Midbrain (tissue), 1 donor: ENCODE data around the gene SHQ1.

Experiments used
- DNase-seq: peaks from one replicate; lab custom pipeline; 2025; lab: John Stamatoyannopoulos, UW

The SHQ1 gene

DNA sequence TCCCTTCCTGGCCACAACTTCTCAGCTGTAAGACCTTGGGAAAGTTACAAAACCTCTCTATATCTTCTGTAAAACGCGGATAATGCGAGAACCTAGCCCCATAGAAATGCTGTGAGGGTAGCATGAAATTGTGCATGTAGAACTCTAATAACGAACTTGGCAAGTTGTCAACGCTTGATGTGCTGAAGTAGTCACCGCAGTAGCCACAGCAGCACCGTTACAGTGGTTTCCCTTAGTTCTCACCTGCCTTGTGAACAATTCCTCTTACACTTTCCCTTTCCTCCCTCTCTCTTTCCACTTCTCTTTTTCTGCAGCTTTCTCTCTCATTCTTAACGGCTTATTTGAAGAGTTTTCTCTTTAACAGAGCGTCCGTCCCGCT is 447 bp upstream of the SHQ1 start:
- no peak for DNase-seq

DNA sequence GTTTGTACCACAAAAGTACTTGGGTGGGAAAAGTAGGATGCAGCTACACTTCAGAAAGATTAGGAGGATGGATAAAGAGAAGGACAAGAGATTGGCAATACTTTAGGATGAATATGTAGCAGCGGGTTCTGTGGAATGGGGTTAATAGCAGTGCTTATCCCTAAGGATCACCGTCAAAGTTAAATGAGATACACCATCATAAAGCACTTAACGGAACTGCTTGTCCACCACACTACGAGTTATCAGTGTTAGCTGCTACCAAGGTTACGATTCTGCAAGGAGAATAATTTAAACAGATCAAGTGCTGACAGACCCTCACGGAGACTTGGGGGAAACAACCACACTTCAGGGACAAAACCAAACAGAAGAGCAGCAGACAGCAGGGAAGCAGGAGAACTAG is 963 bp downstream of the SHQ1 start:
- no peak for DNase-seq

DNA sequence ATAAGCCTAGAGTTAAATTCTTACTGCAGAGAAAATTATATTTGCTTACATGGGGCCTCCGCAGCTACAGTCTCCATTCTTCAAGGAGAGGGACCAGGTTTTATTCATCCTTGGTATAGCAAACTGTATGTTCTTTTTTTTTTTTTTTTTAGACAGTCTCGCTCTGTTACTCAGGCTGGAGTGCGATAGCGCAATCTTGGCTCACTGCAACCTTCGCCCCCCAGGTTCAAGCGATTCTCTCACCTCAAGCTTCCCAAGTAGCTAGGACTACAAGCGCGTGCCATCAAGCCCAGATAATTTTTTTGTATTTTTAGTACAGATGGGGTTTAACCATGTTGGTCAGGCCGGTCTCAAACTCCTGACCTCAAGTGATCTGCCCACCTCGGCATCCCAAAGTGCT is 2.1 kb downstream of the SHQ1 start:
- no peak for DNase-seq

DNA sequence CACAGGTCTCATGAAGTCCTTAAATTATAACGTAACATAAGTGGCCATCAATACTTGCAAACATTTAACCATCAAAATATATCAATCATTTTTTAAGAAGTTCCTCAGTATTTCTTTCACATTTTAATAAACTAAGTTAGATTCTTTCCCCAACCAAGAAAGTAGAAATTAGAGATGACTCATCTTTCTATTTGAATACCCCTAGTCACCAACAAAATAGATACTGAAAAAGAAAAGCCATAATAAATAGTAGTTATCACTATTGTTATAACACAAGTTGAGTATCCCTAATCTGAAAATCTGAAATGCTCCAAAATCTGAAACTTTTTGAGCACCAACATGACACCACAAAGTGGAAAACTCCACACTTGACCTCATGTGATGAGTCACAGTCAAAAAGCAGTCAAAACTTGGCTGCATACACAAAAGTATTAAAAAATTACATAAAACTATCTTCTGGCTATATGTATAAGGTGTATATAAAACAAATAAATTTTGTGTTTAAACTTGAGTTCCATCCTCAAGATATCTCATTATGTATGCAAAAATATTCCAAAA is 3.7 kb downstream of the SHQ1 start:
- DNase-seq = no peak

DNA sequence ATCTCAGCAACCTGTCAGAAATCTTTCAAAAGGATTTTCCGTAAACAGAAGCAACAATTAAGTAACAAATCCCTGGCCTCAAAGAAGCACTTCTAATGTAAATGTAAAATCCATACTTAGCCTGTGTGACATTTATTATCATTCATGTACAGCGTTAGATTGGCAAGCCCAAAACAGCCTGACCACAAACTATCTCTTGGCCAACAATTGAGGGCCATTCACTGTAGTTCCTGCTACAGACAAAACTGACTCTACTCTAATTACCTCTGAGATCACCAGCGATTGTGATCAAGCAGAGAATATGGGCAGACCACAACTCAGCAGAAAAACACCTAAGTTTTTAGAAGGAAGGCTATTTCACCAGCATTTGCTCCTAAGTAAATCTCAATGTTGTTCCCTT is 9.2 kb downstream of the SHQ1 start:
- DNase-seq = no peak

DNA sequence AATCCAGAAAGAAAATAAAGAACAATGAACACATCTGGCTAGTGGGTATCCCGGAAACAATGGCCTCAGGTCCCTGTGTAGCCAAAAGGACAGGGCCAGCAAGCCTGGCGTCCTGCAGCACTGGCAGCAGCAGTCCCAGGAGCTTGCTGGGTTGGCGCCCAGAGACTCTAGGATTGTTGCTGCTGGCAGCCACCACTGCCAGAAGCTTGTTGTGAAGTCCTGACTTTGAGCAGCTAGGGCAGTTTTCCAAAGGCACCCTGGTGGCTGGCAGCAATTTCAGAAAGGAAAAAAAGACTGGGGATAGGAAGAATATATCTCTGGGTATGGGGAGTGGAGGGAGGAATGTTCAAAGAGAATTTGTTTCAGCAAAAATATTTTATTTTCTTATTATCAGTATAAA is 11.3 kb downstream of the SHQ1 start:
- DNase-seq = peak; percentile 82

DNA sequence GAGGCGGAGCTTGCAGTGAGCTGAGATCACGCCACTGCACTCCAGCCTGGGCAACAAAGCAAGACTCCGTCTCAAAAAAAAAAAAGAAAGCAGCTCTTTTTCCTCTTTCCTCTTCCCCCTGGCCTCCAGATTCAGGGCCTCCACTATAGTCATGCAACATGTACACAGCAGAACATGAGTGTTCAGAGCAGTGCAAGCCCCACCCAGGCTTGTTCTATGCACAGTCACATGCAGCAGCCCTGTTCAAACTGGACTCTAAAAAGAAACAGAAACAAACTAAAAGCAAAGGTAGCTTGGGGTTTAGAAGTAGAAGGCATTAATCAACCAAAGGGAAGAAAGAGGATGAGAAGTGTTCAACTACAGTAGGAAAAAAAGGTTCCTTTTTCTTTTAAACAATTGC is 11.8 kb downstream of the SHQ1 start:
- DNase-seq = no peak

DNA sequence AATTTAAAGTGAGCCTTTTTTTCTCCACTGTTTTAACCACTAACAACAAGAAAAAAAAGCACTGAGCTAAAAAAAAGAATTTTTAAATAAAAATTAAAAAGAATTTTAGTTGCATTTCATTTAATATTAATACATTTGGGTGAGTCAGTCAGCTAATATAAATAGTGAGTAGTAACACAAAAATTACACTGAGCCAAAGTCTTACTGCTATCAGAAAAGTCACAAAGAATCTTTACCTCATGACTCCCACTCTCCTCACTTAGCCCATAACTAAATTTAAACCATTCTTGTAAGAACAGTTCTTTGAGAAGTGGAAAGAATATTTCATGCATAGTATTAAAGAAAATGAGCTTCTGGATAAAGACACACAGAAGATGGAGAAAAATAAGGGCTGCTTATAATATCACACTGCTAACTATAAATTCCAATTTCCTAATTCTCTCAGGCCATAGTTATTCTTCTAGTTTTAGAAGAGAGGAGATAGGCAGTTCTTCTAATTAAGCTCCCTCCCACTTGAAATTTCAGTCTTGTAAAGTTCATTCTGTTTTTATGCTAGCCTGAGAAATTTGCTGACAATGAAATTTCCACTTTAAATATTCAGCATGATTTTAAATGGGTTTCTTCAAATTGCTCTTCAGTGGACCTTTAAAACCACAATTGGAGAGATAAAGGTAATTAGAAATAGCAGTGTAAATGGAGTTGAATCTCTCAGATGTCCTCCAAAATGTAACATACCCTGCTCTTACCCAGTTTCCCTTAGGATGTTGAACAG is 17.6 kb downstream of the SHQ1 start:
- DNase-seq = no peak

DNA sequence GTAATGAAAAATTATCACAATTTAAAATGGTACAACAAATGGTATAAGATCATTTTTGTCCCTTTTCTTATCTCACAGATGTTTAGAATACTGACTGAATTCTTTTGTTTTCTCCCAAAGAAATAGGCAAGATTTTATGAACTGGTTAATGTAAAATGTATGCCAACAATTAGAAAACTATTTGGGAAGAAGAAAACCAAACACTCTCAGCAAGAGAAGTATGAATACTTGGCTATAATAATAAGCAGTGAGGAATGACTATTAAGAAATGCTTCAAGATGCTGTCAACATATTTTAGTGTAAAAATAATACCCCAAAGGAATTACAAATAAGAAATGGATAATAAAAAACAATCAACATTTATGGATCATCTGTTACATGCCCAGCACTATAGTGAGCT is 18.5 kb downstream of the SHQ1 start:
- DNase-seq = no peak

DNA sequence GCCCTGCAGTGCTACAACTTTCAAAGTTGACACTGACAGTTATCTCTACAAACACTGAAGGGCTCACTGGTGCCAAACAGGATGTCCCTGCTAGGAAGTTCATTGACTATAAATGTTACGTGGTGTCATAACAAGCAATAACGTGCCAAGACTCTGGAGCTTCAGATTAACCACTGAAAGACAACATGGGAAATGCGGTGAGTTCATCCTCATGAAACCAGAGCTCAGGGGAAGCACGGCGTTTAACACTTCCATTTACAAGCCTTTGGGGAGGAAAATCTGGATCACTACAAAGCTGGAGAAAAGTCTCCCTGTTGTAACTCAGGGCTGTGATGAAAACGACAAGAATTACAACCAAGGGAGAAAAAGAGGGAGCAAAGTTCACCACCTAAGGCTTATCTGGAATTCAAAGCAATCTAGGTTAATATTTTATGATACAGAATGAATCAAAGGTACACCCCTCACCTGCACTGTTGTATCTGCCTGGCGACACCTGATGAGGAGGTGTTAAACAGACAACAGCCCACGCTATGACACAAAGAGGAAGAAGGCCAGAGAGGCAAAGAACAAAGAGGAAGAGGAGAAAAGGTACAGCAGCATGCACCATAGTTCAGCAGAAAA is 27.0 kb downstream of the SHQ1 start:
- DNase-seq = no peak

DNA sequence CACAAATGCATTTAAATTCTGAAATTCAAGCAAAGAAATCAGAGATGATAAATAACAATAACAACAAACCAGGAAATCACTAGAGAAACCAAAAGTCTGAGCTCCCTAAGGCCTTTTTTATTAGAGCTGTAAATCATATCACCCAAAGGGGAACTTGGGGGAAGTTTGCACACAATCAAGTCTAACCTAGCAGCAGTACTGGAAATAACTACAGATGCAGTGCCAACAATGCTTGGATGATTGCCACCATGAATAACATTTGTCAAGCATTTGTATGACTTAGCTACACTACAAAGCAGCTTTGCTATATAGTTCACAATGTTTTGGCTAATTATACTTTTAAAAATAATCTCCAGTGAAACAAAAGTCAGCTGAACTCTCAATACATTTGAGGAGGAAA is 27.8 kb downstream of the SHQ1 start:
- peak; percentile 35 for DNase-seq

DNA sequence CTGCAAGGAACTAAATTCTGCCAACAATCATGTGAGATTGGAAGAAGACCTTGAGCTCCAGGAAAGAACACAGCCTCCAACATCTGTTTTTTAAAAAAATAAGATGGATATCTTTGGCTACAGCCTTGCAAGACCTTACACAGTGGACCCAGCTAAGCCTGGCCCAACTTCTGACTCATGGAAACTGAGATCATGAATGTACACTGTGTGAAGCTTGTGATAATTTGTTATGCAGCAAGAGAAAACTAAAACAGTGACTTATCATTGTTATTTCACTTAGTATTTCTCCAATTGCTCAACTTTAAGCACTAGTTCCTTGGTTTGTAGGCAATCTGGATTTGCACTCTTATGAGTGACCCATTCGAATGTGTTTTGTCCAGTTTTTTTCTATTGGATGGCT is 29.3 kb downstream of the SHQ1 start:
- no peak for DNase-seq

DNA sequence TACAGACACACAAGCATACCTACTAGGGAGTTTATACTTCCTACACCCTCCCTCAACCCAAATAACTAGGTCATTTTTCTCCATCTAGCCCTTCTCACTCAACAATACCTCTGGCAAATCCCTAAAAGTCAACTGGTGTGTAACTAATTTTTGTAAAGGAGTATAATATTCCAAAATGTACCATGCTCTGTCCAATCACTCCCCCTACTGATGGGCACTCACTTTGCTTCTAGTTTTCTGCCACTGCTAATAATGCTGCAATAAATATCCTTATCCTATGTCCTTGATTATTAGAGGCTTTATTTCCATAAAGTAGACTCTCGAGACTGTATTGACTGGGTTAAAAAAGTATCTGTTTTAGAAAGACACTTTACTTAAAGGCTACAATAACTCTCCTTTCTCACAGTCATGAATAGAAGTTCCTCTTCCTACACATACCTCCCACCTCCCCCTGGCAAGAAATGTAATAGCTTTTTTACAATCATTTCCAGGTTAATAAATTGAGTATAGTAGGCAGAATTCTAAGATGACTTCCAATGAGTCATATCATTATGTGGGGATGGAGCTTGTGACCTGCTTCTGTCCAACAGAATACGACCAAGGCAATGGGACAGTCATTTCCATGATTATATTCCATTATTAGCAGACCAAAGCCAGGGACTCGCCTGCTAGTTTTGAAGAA is 30.0 kb downstream of the SHQ1 start:
- DNase-seq = peak; percentile 56

DNA sequence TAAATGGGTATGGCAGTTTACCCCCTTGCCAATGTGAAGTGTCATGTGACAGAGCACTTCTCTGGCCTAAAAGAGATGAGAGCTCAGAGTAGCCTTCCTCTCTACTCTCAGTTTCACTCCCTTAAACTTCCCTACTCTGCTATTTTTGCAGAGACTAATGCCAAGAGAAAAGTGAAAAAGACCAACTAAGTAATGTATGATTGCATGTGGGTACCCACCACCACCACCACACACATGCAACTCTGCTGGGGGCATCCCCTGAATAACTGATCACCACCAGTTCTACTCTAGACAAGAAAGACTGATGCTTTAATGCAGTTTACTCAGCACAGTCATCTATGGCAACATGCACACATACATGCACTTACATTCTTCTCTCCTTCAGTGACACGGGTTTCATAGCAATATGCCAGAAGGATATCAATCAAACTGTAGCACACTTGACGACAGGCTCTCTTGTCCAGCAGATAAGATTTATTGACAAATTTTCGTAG is 31.3 kb downstream of the SHQ1 start:
- no peak for DNase-seq

DNA sequence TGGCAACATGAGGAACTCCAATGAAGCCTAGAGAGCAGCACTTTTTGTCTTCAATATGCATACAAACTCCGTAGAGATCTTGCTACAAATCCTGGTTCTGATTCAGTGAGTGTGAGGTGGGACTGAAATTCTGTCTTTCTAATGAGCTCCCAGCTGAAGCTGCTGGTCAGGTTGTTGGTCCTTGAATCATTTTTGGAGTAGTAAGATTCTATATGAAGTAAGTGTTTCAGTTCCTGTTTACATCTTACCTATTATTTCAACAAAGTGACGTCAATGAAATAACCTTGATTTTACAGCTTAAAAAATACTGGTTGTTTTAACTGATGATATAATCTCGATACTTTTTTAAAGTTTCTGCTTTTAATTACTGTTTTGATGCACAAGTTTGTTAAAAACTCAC is 33.9 kb downstream of the SHQ1 start:
- no peak for DNase-seq

DNA sequence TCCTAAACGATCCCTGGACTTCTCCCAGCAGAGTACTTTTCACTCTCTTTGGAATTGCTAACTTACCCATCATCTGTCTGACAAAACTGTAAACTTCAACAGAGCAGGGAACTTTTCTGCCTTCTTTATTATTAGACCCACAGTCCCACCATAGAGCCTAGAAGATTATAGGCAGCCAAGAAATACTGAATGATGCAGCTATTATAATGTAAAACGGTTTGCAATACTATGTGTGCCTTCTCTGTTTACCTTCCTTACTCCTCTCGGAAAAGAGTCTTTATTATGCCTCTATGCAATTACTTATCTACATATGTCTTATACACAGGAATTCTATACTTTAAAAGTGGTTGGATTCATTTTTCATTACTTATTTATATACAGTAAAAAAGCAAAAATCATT is 36.0 kb downstream of the SHQ1 start:
- no peak for DNase-seq

DNA sequence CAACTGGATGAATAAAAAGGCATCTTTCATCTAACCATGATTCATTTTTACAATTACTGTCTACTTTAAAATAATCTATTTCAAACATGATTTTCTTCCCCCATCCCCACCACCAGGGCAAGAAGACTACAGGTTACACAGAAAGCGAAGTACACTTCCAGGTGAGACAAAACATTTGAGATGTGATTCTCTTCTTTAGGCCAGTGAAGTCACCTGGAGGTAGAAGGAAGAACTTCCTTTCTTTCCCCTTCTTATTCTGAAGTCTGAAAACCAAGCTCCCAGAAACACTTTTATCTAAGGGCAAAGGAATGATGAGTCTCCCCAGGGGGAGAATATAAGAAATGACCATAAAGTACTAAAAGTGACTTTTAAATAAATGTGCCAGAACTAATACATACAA is 36.7 kb downstream of the SHQ1 start:
- DNase-seq = no peak

DNA sequence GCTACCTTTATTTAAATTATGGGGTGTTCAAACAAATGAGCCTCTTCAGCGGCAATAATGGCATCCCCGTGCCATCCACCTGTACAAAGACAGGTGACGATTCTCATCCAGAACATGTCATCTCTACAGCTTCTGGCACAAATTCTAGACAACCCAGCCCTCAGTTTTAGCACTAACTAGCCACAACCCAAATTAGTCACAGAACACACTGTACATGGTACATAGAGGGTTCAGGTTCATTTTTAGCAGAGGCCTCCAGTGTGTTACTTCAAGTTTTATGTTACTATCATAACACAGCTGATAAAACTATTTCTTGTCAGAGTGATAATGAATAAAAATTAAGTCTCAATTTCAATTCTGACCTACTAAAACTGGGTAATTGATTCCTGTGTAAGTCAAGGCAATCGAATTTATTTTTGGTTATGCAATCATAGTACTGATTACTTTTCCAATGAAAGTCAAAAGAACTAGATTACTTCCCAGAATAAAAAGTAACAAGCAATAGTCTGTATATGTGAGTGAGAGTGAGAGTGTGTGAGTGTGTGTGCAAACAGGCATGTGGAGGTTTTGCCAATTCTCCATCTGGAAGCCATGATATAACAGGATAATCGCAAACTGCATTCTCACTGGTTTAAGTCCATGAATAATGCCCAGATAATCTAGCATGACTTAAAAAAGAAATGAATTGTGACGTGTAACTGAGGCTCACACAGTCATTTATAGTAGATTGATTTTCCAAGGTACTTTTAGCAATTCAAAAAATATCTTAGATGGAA is 37.4 kb downstream of the SHQ1 start:
- DNase-seq = no peak

DNA sequence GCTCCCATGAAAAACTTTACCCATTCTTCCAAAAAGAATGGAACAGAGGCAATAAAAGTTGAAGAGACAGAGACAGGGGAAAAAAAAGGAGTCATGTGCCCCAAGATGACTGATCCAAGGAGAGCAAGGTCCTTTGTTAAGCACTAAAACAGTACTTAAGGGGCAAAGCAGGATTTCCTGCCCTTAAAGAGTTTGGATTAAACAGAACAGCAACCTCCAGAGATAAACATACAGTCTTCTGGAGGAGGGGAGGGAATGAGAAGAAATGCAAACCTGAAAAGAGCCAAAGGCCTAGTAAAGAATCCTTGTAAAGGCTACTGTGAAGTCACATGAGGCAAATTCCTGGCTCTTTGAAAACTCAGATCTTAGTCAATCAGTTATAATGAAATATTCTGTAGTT is 38.2 kb downstream of the SHQ1 start:
- no peak for DNase-seq

DNA sequence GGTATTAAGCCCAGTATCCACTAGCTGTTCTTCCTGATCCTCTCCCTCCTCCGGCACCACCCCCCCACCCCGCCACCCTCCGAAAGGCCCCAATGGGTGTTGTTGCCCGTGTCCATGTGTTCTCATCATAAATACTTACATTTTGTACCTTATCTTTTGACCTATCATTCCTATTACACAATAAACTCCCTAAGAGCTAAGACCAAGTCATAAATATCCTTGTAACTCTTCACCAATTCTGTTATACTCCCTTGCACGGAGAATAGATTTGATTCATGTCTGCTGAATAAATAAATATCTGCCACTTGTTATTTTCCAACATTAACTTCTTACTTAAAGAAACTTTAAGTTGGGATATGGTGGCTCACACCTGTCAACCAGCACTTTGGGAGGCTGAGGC is 43.9 kb downstream of the SHQ1 start:
- no peak for DNase-seq

DNA sequence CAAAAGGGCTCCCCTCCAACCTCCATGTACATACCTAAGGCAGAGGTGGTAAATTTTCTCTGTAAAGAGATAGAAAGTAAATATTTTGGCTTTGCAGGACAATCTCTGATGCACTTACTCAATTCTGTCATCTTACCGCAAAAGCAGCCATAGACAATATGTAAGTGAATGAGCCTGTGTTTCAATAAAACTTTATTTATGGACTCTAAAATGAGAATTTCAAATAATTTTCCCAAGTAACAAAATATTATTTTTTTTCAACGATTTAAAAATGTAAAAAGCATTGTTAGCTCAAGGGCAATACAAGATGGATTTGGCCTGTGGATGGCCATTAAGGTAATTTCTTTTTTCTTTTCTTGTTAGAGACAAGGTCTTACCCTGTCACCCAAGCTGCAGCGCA is 44.7 kb downstream of the SHQ1 start:
- DNase-seq = no peak

DNA sequence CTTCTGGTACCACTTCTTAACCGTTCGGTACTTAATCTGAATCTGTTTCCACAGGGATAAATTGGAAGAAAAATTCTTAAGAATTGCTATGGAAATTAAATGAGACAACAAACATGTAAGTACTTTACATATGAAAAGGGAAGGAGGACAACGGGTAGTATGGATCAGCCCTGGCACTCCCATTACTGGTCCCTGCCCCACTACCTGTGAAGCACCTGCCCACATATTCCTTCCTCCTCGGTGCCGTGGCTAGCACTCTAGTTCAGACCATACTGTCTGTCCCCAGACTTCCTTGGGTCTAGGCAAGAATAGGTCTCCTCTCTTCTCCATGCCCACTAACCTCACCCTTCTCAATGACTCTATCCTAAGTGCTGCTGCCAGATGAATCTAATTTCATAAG is 46.2 kb downstream of the SHQ1 start:
- DNase-seq = no peak
